Body of pancreas (tissue), 4 donors: ENCODE results near the gene NLRP4. TPM values are rescaled to one million over a fixed set of nuclear protein-coding genes. Genes with fewer than 3 reads are reported as not detected.

ENCODE experiments used
- ATAC-seq: fragments of 150-250 bp; one replicate; pipeline ENCODE4 v1.9.1; 2016
- DNase-seq, 4 donors: peaks; one replicate each; pipeline ENCODE4 v3.0.0-alpha.2; 2019
- H3K27ac ChIP-seq, 4 donors: fragments of 200-600 bp; sonication (generic); 1 replicate in 3 of 4; 2 replicates in 1 of 4; pipeline versions ENCODE4 v1.5.1 to v1.6.1; 2016 to 2019; ENCODE audit warnings: mild to moderate bottlenecking in 1 of 4, mixed read lengths in 1 of 4, moderate library complexity in 1 of 4
- H3K27me3 ChIP-seq, 2 donors: fragments of 200-600 bp; sonication (generic); one replicate each; pipeline ENCODE4 v1.6.0; 2016; ENCODE audit warnings: mild to moderate bottlenecking in 1 of 2
- H3K36me3 ChIP-seq, 2 donors: fragments of 200-600 bp; sonication (generic); replicated peaks in 1 of 2; 2 replicates each; pipeline ENCODE4 v1.5.1; 2016; ENCODE audit warnings: low read depth in 2 of 2; ENCODE audit not compliant: insufficient read depth in 1 of 2
- H3K4me1 ChIP-seq: fragments of 200-600 bp; sonication (generic); one replicate; pipeline ENCODE4 v1.6.0; 2016
- H3K4me3 ChIP-seq, 2 donors: fragments of 200-600 bp; sonication (generic); 1 replicate in 1 of 2; 2 replicates in 1 of 2; pipeline ENCODE4 v1.5.1; 2016 to 2019
- H3K9me3 ChIP-seq, 3 donors: fragments of 200-600 bp; sonication (generic); 1 replicate in 2 of 3; 2 replicates in 1 of 3; pipeline ENCODE4 v1.5.1; 2016
- CTCF ChIP-seq, 7 experiments: fragments of 450-650 bp in 4 of 7; fragments of 200-600 bp in 3 of 7; sonication (generic) in 3 of 7; IDR thresholded peaks; one replicate each; pipeline ENCODE4 v1.5.1; 2016 to 2019; ENCODE audit warnings: antibody characterized with exemption in 7 of 7
- POLR2A ChIP-seq, 3 donors: fragments of 450-650 bp; IDR thresholded peaks; one replicate each; pipeline ENCODE4 v1.6.1; 2016; ENCODE audit warnings: antibody characterized with exemption in 3 of 3, mild to moderate bottlenecking in 2 of 3
- WGBS, 2 donors: methylation state at CpG; one replicate each; pipeline ENCODE4 v1.1.5; 2017; 5-methylcytosine and 5-hydroxymethylcytosine counted together
- intact Hi-C: fragments of 100-400 bp; cut with DNase I; formaldehyde crosslinking; loops from one replicate; pipeline ENCODE4 v1.15.1; 2023
- total RNA-seq, 2 donors: library from RNA; depleted of rRNA; stranded (reverse); fragments of >200 nt; gene quantifications; one replicate each; pipeline ENCODE4 v1.1.0, GENCODE V29; 2016

The NLRP4 gene
- total RNA-seq, 2 donors from 2014 or later: not detected

- ATAC-seq: no peak
- H3K27me3 ChIP-seq: no peaks in the 10 kb centered on the region
Measured at GRCh38 chr19:55907286-55907685, 70.9 kb downstream of the NLRP4 start.

GRCh38 chr19:55907746-55908145, 71.4 kb downstream of the NLRP4 start:
- H3K36me3 ChIP-seq: no peaks in the 10 kb centered on the region
- H3K27me3 ChIP-seq: no peaks in the 10 kb centered on the region
- H3K27ac ChIP-seq: no peak overlapping the region
- no peaks in the 10 kb centered on the region for H3K9me3 ChIP-seq
- ATAC-seq: no peak
- WGBS, 2 donors: 60 to 74% methylated on average over 3 of the region's 3 CpGs
- TF ChIP-seq POLR2A (IDR thresholded peaks at IDR 0.05): no peak
- intact Hi-C loops: no loop called here
- H3K4me3 ChIP-seq: no peak overlapping the region
- no peaks in the 10 kb centered on the region for H3K4me1 ChIP-seq
- DNase-seq: no peak

More at GRCh38 chr19:55907286-55907685, 70.9 kb downstream of the NLRP4 start:
- no peaks in the 10 kb centered on the region for H3K9me3 ChIP-seq
- DNase-seq: no peak
- H3K27ac ChIP-seq: no peak overlapping the region
- H3K36me3 ChIP-seq: no peaks in the 10 kb centered on the region
- no peak overlapping the region for H3K4me3 ChIP-seq
- 61 to 63% methylated on average over 6 to 7 of the region's 7 CpGs for WGBS, 2 donors
- H3K4me1 ChIP-seq: no peaks in the 10 kb centered on the region
- intact Hi-C loops: no loop called here
- TF ChIP-seq POLR2A (IDR thresholded peaks at IDR 0.05) (no peak), CTCF (IDR thresholded peaks at IDR 0.05) (no peak)

GRCh38 chr19:55909801-55910200, 73.5 kb downstream of the NLRP4 start:
- Histone ChIP-seq H3K4me1 (no peaks in the 10 kb centered on the region), H3K4me3 (no peak overlapping the region), H3K9me3 (no peaks in the 10 kb centered on the region), H3K27ac (no peak overlapping the region), H3K36me3 (no peaks in the 10 kb centered on the region), H3K27me3 (no peaks in the 10 kb centered on the region)
- no peak for TF ChIP-seq POLR2A (IDR thresholded peaks at IDR 0.05)
- TF ChIP-seq CTCF (IDR thresholded peaks at IDR 0.05): no peak
- no peak for ATAC-seq
- no peak for DNase-seq
- 24 to 28% methylated on average over 2 of the region's 2 CpGs for WGBS, 2 donors
- intact Hi-C loops: no loop called here

- H3K4me3 ChIP-seq: no peak overlapping the region
- 65 to 73% methylated on average over 7 of the region's 7 CpGs for WGBS, 2 donors
- no peak for DNase-seq
- no peaks in the 10 kb centered on the region for H3K9me3 ChIP-seq
- no peak for ATAC-seq
- H3K27ac ChIP-seq: no peak overlapping the region
- intact Hi-C loops: no loop called here
- no peaks in the 10 kb centered on the region for H3K36me3 ChIP-seq
- H3K4me1 ChIP-seq: no peaks in the 10 kb centered on the region
- no peaks in the 10 kb centered on the region for H3K27me3 ChIP-seq
- TF ChIP-seq POLR2A (IDR thresholded peaks at IDR 0.05) (no peak), CTCF (IDR thresholded peaks at IDR 0.05) (no peak)
Measured at GRCh38 chr19:55912916-55913315, 76.6 kb downstream of the NLRP4 start.

- Histone ChIP-seq H3K27ac (no peak overlapping the region), H3K9me3 (no peaks in the 10 kb centered on the region), H3K4me1 (no peaks in the 10 kb centered on the region), H3K27me3 (no peaks in the 10 kb centered on the region), H3K4me3 (no peak overlapping the region), H3K36me3 (no peaks in the 10 kb centered on the region)
- no peak for DNase-seq
- intact Hi-C loops: no loop called here
- 39 to 43% methylated on average over 9 of the region's 9 CpGs for WGBS, 2 donors
- no peak for TF ChIP-seq CTCF (IDR thresholded peaks at IDR 0.05)
- no peak for ATAC-seq
Measured at GRCh38 chr19:55913643-55914268, 77.4 kb downstream of the NLRP4 start.
